Measurements from ENCODE around the gene NFILZ.

- TF ChIP-seq CTCF (conservative IDR thresholded peaks at IDR 0.05 in 1 of 2, IDR thresholded peaks at IDR 0.05 in 1 of 2; ENCODE audit: extremely low read depth in 1 of 2, insufficient read depth in 1 of 2, low read depth in 1 of 2, low read length in 2 of 2) (no peak), EZH2 (IDR thresholded peaks at IDR 0.05; ENCODE audit: borderline replicate concordance, low read length) (no peak)
Measured at GRCh38 chr19:8663920-8664670, 33.7 kb downstream of the NFILZ start.
